Measurements from ENCODE around the gene ARHGEF25.

ARHGEF25 gene

GRCh38 chr12:57637364-57637763 lies 26.1 kb downstream of the ARHGEF25 start:
- TF ChIP-seq CTCF (IDR thresholded peaks at IDR 0.05): 0 out of 2 replicates have a peak, but pooled peaks have one; percentile 18

DNA sequence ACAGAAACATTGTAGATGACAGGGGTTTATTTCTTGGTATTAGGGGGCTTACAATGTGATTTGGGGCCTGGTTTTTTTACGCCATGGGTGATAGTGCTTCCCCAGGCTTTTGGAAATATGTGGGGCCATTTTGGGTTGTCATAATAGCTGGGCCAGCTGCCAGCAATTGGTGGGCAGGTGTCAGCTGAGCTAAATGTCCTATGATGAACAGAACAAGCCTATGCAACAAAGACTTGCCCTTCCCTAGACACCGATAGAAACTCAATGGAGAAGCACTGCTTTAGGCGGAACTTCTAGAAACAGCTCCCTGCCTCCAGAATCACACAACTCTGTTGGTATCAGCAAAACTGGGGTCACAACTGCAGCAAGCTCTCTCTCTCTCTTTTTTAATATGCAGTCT lies 26.9 kb downstream of the ARHGEF25 start:
- no peak for TF ChIP-seq CTCF (IDR thresholded peaks at IDR 0.05)

DNA sequence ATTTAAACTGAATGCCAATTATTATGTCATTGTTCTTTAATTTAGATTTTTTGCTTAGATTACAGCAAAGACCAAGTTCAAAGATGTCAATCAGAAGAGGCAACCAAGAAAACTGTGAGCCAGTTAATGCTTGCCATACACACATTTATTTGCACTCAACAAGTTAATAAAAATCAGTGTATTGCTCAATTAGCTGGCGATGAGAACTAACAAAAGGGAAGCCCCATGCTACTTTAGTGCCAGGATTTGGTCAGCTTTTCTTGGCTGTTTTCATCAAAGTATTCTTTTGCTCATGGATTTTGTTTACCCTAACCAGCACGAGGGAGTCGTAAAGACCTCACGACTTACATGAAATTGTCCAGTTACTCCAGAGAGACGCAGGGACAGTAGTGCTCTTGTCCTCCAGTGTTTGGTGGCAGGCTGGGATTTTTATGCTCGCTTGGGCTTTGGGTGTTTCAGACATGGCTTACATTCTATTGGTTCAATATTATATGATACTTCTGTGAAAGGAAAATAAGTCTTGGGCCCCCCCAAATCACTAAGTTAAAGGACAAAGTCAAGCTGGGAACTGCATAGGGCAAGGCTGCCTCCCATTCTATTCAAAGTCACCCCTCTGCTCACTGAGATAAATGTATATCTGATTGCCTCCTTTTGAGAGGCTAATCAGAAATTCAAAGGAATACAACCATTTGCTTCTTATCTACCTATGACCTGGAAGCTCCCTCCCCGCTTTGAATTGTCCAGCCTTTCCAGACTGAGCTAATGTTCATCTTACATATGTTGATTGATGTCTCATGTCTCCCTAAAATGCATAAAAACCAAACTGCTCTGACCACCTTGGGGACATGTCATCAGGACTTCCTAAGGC lies 29.2 kb downstream of the ARHGEF25 start:
- no peak for TF ChIP-seq CTCF (IDR thresholded peaks at IDR 0.05)

DNA sequence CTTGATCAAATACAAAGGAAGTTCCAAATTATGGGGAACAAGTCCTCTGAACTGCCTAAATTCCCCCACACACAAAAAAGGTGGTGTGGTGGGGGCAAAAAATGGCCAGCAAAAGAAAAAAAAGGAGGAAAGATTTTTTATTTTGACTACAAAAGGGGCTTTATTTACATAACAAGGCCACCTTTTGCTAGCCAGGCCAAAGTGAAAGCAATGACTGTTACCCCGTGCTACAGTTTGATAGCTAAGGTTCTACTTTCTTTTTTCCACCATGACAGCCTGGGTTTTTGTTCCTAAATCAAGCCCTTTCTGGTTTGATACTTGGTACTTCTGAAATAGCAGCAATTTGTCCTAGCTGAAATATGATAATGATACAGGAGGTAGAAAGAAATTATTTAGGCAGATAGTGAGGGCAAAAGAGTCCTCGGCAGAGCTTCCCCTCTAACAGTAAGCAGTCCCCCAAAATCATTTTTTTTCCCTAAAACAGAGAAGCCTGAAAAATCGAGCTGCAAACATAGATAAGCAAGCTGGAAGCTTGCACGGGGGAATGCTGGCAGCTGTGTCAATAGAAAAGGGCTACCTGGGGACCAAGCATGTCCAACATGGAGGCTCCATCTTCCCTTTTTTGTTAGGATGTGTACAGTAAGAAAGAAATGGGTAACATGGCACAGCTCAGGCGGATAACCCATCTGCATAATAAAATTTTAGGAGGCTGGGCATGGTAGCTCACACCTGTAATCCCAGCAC lies 30.6 kb downstream of the ARHGEF25 start:
- no peak for TF ChIP-seq CTCF (IDR thresholded peaks at IDR 0.05)

- no peak for TF ChIP-seq CTCF (IDR thresholded peaks at IDR 0.05)
Observed at GRCh38 chr12:57654042-57654441, 42.8 kb downstream of the ARHGEF25 start.

DNA sequence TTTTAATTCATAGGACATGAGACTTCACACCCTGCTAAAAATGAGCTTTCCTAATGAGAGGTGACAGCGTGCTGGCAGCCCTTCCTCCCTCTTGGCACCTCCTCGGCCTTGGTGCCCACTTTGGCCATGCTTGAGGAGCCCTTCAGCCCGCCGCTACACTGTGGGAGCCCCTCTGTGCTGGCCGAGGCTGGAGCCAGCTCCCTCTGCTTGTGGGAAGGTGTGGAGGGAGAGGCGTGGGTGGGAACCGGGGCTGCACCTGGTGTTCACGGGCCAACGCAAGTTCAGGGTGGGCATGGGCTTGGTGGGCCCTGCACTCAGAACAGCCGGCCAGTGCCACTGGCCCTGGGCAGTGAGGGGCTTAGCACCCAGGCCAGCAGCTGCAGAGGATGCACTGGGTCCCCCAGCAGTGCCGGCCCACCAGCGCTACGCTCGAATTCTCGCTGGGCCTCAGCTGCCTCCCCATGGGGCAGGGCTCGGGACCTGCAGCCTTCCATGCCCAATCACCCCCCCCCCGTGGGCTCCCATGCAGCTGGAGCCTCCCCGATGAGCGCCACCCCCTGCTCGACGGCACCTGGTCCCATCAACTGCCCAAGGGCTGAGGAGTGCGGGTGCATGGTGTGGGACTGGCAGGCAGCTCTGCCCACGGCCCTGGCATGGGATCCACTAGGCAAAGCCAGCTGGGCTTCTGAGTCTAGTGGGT lies 44.5 kb downstream of the ARHGEF25 start:
- TF ChIP-seq CTCF (IDR thresholded peaks at IDR 0.05): no peak

- TF ChIP-seq CTCF (IDR thresholded peaks at IDR 0.05): no peak
Observed at GRCh38 chr12:57657744-57658143, 46.5 kb downstream of the ARHGEF25 start.
